Measurements from ENCODE around the gene C16orf74.

C16orf74 gene

DNA sequence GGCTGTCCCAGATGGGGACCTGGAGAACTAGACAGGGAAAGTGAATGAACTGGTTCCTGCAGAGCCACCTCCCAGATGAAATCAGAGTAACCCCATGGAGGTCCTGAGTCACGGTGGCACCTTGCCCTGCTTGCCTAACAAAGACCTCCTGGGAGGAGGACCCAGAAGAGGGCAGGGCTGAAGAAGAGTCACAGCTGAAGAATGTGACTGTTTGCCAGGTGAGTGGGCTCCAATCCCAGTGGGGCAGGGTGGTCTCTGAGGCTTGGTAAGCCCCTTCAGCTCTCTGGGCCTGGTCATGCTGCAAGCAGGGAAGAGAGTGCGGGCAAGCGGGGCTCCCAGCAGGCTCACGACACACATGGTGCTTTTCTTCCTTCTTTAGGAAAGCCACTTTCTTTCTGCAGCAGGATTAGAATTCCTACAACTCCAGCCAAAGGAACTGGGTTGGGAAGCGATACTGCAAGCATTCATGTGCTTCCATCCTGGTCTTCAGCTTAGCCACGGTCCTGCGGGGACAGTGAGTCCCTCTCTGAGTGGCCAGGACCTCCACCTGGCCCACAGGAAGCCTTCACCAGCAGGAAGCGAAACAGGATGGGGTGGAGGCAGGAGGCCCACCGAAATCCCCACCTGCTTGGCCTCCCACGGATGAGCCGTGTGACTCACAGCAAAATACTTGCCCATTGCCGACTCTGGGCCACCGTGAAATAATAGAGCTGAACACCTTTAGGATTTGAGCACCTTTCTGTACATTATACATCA is 4.3 kb downstream of the C16orf74 start:
- no peak for DNase-seq

DNA sequence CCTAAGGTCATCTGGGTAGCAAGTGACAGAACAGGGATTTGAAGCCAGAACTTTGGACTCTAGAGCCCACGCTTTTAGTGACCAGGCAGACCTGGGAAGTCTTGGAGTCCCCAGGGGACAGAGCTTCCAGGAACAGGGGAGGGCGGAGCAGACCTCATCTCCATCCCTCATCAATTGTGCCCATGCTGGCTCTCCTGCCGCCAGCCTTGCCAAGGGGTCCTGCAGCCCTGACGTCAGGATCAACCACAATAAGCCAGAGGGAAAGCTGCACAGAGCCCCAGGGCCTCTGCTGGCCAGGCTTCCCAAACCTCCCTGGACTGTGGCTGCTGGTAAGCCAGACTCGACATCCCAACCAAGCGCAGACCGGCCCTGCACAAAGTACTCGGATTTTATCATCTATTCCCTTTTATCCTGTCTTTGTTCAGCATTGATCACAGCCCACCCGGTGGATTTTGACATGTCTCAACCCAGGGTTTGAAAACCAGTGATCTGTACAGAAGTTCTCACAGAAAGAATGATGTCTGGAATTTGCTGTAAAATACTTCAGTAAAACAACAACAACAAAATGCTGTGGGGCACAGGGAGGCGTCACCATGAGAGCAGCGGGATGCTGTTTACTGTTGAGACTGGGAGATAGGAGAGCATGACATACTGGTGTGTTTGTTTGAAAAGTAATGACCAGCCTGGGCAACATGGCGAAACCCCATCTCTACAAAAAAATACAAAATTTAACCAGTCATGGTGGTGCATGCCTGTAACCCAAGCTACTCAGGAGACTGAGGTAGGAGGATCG is 11.8 kb downstream of the C16orf74 start:
- DNase-seq, result no peak

- DNase-seq, result no peak
Measured at GRCh38 chr16:85736921-85737320, 14.0 kb downstream of the C16orf74 start.

- no peak for DNase-seq
Measured at GRCh38 chr16:85735946-85736345, 14.9 kb downstream of the C16orf74 start.

- DNase-seq, result peak; percentile 19
Measured at GRCh38 chr16:85735225-85735635, 15.7 kb downstream of the C16orf74 start.

GRCh38 chr16:85734311-85735017 is 16.4 kb downstream of the C16orf74 start:
- DNase-seq, result no peak

DNA sequence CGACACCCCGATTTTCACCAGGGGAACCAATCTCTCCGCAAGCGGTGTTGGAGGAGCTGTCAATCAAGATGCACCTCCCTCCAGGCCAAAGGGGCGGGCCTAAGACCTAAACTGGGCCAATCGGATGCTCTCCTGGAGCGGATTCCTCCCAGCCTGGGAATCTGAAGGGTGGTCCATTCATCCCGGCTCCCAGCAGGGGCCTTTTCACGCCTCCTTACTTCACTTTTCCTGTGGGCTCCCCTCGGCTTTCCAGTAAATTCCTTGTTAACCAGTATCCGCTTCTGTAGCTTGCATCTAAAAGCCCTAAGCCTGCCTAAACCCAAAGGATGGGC is 17.1 kb downstream of the C16orf74 start:
- no peak for DNase-seq

- no peak for DNase-seq
Measured at GRCh38 chr16:85733155-85733838, 17.6 kb downstream of the C16orf74 start.

DNA sequence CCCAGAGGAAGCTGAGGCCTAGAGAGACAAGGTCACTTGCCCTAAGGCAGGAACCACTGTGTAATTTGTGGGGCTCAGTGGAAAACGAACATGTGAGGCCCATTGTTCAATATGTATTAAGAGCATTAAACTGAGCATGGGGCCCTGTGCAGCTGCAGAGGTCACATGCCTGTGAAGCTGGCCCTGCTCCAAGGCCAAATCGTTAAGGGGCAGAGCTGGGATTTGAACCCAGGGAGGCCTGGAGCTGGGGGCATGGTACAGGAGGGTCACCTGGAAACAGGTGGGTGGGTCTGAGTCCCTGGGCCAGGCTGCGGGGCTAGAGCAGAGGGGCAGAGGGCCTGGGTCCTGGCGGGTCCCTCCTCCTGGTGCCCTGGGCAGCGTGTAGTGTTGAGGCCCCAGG is 19.7 kb downstream of the C16orf74 start:
- DNase-seq, result no peak

DNA sequence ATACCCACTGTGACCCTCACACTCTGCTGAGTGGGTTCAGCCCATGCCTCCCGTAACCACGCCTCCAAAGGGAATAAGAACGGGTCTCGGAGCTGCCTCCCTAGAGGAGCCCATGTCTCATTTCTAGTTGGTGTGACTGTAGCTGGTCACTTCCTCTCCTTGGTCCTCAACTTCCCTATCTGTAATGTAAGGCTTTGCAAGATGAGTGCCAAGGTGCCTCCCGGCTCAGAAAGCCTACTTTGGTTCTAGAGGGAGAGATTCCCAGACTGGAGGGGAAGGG is 20.8 kb downstream of the C16orf74 start:
- DNase-seq, result no peak

GRCh38 chr16:85729452-85730185 is 21.3 kb downstream of the C16orf74 start:
- DNase-seq, result no peak

- DNase-seq, result no peak
Measured at GRCh38 chr16:85728879-85729278, 22.0 kb downstream of the C16orf74 start.

DNA sequence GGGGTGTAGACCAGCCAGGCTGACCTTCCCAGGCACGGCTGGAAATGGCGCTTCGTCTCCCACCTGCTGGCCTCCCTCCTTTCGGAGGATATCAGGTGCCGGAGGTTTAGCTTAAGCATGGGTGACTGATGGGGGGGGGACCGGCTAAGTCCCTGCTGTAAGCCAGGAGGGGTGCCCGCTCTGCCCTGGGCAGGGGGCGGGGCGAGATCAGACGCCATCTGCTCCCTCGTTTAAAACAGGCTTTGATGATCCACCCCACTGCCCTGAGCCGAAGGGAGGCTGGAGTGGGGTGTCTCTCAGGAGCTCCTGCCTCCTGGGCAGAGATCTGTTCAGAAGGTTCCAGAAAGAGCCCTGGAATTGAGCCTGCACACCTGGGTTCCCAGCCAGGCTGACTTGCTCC is 26.0 kb downstream of the C16orf74 start:
- no peak for DNase-seq

DNA sequence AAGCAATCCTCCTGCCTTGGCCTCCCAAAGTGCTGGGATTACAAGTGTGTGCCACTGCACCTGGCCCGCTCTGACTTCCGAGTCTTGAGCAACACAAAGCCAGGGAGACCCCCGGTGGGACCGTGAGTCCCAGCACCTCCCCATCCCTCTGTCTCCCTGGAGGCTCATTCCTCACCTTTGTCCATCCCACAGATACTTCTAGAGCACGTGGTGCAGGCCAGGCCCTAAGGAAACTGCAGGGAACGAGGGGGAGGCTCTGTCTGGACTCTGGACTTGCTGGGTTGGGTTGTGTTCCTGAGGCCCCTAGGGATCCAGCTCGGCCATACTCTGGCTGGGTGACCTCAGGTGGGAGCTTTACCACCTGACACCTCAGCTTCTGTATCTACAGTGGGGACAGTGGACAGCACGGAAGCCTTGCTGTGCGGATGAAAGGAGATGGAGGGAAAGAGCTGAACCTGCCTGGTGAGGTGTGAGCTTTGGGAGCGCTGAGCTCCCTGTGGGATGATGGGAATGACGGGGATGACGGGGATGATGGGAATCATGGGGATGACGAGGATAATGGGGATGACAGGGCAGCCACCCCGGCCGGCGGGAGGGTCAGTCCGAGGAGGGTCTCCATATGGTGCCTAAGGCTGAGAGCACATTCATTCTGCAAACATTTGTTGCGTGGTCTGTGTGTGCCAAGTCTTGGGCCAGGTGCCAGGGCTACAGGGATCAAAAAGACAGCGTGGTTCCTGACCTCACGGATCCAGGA is 26.6 kb downstream of the C16orf74 start:
- DNase-seq, result no peak

DNA sequence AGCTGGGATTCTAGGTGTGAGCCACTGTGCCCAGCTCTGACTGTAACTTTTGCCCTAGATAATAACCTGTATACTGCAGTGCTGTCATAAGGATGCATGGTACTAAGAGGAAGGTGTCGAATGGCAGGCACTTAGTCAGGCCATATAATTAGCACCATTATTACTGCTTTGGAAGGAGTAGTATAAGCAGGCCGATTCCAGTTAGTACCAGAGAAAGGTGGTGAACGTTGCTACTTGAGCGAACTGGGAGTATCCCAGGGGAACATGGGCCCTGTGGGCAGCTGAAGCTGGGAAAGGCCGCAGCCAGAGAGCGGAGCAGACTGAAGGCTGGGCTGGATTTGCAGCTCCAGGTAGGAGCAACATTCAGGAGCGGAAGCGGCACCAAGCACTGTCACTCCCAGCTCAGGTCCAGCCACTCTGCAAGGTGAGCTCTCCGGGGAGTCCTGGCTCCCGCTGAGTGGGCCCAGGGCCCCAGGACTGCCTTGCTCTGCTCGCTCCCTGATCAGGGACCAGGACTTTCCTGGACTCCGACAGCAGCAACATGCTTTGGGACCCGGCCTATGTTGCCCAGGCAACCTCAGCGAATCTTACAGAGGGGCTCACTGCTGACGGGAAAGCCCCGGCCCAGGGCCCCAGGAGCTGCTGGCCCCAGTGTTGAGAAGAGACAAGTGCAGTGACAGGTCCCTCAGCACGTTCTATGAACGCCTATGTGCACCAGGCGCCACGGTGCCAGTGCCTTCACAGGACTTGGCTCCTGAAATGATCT is 28.6 kb downstream of the C16orf74 start:
- no peak for DNase-seq

- DNase-seq, result no peak
Measured at GRCh38 chr16:85720302-85720637, 30.6 kb downstream of the C16orf74 start.

- no peak for DNase-seq
Measured at GRCh38 chr16:85719605-85720301, 31.1 kb downstream of the C16orf74 start.

DNA sequence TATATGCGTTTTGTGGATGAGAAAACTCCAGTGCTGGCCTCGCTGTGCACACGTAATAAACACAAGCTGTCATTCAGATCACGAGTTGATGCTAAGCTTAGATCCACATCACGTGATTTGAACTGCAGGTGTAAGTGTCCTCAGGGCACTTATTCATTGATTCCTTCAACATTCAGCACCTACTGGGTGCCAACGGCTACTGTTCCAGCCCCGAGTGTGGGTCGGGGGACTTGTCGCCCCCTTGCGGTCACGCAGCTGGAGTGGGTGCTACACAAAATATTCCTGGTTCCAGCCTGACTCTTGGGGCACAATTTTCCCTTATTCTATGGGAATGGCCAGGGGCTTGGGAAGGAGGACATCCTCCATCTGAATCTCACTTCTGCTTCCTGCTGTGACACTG is 32.2 kb downstream of the C16orf74 start:
- DNase-seq, result no peak

DNA sequence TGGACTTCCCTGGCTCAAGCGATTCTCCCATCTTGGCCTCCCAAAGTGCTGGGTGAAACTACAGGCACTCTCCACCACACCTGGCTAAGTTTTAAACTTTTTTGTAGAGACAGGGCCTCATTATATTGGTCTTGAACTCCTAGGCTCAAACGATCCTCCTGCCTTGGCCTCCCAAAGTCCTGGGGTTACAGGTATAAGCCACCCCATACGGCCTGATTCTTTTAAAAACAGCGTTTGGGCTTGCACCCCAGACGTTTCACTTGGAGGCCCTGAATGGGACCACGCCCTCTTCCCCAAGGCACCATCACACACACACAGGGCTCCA is 32.8 kb downstream of the C16orf74 start:
- no peak for DNase-seq

GRCh38 chr16:85717393-85718152 is 33.3 kb downstream of the C16orf74 start:
- DNase-seq, result peak; percentile 51

All from effector CD4-positive, alpha-beta T cell (primary cell).